Neuron (in vitro differentiated cells): ENCODE data around the gene KRT6B.
"Not testable (repeated sequence)": the region's sequence is repeated elsewhere in the genome, so short reads cannot be mapped to it uniquely, and the experiment has no call there.

Source experiments
- H2AFZ ChIP-seq: one replicate; pipeline ENCODE4 v1.6.1; 2013; ENCODE audit warnings: low read depth, mild to moderate bottlenecking, inconsistent platforms, low read length, moderate library complexity
- H3K27me3 ChIP-seq: one replicate; pipeline ENCODE4 v1.6.1; 2013; ENCODE audit warnings: low read length; ENCODE audit not compliant: insufficient read depth
- H3K36me3 ChIP-seq: one replicate; pipeline ENCODE4 v1.6.1; 2013; ENCODE audit warnings: low read length; ENCODE audit not compliant: insufficient read depth
- H3K4me1 ChIP-seq: one replicate; pipeline ENCODE4 v1.6.1; 2013; ENCODE audit warnings: low read length; ENCODE audit not compliant: insufficient read depth
- H3K4me3 ChIP-seq: 2 replicates; pipeline ENCODE4 v1.5.1; 2013; ENCODE audit warnings: mild to moderate bottlenecking, low read length, moderate library complexity
- H3K9me3 ChIP-seq: one replicate; pipeline ENCODE4 v1.6.1; 2013; ENCODE audit warnings: low read length

The KRT6B gene

DNA sequence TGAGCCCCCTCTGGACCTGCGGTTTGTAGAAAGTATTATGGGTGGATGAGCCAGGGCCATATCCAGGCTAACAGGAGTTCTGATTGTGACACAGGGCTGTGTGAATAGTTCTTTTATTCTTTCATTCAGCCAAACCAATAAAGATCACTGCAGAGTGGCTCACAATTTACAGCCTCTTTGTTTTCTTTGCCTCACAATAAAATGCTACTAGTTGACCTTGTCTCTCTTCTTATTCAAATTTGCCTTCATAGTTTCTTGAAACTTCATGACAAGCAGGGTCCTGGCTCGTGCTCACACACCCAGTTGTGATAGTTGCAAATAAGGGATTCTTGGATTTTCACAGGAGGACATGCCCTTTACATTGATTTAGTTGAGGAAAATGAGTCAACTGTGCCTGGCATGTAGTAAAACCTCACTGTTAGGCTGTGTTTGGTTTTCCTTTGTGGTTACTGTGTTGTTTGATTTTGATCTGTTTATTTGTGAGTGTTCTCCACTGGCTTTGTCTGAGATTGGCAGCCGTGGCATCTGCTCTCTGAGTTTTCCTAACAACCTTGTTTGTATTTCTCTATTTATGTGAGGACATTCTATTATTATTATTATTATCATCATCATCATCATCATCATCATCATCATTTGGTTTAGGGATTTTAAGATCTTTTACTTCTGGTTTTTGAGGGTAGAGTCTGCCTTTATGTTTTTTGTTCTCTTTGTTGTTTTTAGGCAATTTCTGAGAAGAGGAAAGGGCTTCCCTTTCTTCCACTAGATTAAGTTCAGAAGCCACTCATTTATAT, 2.7 kb upstream of the KRT6B start:
- H3K4me3 ChIP-seq: no peak overlapping the region
- no peaks in the 10 kb centered on the region for H3K36me3 ChIP-seq
- H3K9me3 ChIP-seq: no peaks in the 10 kb centered on the region
- H3K27me3 ChIP-seq: peaks cover 4% of the 10 kb centered on the region
- H3K4me1 ChIP-seq: peaks cover 6% of the 10 kb centered on the region
- no peak overlapping the region for H2AFZ ChIP-seq

DNA sequence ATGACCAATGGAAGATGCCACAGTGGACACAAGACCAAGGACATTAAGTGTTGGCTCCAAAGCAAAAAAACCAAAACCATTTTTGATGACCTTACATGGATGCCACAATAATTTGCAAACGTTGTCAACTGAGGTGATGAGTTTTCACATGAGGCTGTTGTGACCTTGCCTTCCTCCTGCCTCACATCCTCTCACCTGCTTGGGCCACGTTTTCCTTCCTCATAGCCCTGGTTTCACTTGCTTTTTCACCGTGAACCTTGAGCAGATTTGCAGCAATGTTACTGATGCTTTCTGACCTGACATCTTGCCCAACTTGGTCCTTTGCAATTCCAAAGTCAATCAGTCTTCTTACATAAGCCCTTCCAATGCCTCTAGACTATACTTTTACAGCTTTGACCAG, 3.7 kb downstream of the KRT6B start:
- Histone ChIP-seq H3K9me3 (no peaks in the 10 kb centered on the region), H3K36me3 (no peaks in the 10 kb centered on the region), H2AFZ (no peak overlapping the region), H3K4me1 (no peaks in the 10 kb centered on the region), H3K27me3 (no peaks in the 10 kb centered on the region), H3K4me3 (no peak overlapping the region)

DNA sequence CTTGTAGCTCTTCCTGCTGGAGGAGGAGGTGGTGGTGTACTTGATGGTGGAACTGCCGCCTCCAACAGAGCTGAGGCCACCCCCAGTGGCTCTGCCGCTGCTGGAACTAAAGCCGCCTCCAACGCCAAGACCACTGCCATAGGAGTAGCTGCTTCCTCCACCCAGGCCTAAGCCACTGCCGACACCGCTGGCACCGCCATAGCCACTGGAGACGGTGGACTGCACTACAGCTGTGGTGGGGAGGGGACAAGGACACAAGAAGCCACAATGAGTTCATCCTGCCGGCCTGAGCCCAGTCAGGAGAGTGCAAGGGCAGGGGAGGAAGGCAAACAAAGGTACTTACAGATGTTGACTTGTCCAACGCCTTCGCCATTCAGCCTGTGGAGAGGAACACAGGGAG, 4.8 kb downstream of the KRT6B start:
- not testable (repeated sequence) for H3K4me1 ChIP-seq, H3K27me3 ChIP-seq, H2AFZ ChIP-seq, H3K4me3 ChIP-seq, H3K9me3 ChIP-seq, H3K36me3 ChIP-seq

DNA sequence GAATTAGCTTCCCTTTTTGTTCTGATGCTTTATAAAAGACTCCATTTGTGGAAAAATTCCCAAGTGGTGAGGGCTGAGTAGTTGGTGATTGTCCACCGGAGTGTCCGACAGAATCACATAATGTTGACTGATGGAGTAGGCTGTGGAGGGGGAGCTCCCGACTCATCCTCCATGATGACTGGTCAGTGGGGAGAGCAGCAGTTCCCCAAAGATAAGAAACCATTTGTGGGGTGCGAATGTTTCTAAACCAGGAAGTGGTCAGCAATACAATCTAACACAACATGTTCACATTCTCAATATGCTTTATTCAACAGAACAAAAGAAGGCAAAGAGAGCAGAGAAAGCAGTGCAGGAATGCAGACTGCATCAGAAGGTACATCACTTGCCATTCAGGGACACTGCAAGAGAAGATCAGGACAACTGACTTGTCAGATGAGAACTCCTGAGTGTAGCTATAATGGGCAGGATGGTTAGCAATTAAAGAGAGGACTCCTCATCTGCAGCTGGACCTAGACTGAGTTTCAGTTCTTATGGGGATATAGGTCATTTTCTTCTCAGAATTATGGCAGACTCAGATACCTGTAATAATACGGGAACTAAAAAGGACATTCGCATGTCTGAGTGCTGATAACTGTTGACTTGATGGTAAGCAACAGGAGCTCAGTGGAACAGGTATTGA, 5.4 kb downstream of the KRT6B start:
- no peaks in the 10 kb centered on the region for H3K9me3 ChIP-seq
- H3K27me3 ChIP-seq: no peaks in the 10 kb centered on the region
- no peaks in the 10 kb centered on the region for H3K36me3 ChIP-seq
- no peak overlapping the region for H2AFZ ChIP-seq
- no peak overlapping the region for H3K4me3 ChIP-seq
- H3K4me1 ChIP-seq: no peaks in the 10 kb centered on the region

DNA sequence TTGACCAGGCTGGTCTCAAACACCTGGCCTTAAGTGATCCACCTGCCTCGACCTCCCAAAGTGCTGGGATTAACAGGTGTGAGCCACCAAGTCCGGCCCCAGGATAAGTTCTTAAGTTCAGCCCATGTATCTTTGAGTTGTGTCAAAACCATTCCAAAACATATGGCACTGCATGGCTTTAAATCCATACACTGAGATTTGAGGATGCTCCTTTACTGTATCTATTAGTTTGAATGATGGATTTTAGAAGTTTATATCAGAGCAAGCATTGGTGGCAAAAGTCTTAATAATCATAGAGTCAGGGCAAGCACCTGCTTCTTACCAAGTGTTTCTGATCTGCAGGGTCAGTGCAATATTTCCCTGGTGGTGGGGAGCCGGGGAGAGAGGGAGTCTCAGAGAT, 6.1 kb downstream of the KRT6B start:
- Histone ChIP-seq H2AFZ (no peak overlapping the region), H3K4me3 (no peak overlapping the region), H3K27me3 (no peaks in the 10 kb centered on the region), H3K4me1 (no peaks in the 10 kb centered on the region), H3K9me3 (no peaks in the 10 kb centered on the region), H3K36me3 (no peaks in the 10 kb centered on the region)

DNA sequence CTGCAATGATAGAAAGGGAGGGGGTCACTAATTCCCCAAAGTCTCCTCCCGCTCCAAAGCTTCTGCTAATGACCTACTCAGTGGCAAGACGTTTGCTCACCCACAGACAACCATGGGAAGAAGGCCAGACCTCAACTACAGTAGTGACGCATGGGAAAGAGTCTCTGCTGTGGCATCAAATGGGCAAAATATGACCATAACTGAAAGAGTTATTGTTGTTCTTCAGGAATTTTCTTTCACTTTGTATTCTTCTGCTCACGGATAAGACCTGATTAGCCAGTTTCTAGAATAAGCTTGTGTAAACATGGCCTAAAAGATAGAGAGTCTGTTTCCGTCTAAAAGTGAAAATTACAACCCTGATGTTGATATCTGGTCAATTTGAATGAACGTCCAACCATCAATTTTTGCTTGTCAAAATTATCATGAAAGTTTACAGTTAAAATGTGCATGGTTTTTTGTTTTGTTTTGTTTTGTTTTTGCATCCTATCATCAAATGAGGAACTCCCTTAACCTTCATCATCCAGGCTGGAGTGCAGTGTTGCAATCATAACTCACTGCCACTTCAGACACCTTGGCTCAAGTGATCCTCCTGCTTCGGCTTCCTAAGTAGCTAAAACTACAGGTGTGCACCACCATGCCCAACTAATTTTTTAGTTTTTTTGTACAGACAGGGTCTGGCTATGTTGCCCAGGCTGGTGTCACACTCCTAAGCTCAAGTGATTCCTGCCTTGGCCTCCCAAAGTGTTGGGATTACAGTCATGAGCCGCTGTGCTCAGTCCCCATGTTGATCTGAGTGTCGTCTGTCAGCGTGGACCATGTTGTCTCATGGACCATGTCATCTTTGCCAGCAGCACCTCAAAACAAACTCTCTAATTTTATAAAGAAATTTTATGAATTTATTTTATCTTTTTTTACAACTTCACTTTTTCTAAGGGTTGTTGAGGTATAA, 7.0 kb downstream of the KRT6B start:
- Histone ChIP-seq H2AFZ (no peak overlapping the region), H3K4me3 (no peak overlapping the region), H3K4me1 (no peaks in the 10 kb centered on the region), H3K9me3 (no peaks in the 10 kb centered on the region), H3K36me3 (no peaks in the 10 kb centered on the region), H3K27me3 (no peaks in the 10 kb centered on the region)

DNA sequence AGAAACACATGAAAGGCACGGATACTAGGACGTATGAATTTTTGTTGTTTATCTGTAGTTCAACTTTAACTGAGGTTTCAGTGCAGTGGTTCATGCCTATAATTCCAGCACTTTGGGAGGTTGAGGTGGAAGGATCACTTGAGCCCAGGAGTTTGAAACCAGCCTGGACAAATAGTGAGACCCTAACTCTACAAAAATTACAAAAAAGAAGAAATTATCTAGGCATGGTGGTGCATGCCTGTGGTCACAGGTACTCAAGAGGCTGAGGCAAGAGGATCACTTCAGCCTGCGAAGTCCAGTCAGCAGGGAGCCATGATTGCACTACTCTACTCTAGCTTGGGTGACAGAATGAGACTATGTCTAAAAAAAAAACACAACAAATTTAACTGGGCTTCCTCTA, 8.0 kb downstream of the KRT6B start:
- Histone ChIP-seq H3K36me3 (no peaks in the 10 kb centered on the region), H3K27me3 (no peaks in the 10 kb centered on the region), H2AFZ (no peak overlapping the region), H3K9me3 (no peaks in the 10 kb centered on the region), H3K4me1 (no peaks in the 10 kb centered on the region), H3K4me3 (no peak overlapping the region)

DNA sequence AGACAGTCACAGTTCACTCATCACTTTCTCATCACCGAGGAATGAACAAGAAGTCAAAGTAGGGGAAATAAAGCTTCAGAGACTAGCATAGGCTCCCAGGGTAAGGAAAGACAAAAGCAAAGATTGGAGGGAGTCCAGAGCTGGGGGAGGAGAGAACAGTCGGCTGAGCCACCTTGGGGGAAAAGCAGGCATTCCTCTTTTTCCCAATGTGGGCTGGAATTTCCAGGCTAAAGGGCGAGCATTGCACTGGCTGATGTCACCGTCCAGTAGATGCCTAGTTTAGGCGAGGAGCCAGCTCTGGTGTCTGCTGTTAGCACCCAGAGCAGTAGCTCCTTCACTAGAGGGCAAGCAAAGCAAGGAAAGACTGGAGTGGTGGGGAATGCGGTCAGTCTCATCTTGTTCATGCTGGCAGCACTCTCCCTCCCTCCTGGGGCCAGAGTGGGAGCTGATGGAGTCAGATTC, 9.3 kb downstream of the KRT6B start:
- no peaks in the 10 kb centered on the region for H3K27me3 ChIP-seq
- H3K9me3 ChIP-seq: no peaks in the 10 kb centered on the region

DNA sequence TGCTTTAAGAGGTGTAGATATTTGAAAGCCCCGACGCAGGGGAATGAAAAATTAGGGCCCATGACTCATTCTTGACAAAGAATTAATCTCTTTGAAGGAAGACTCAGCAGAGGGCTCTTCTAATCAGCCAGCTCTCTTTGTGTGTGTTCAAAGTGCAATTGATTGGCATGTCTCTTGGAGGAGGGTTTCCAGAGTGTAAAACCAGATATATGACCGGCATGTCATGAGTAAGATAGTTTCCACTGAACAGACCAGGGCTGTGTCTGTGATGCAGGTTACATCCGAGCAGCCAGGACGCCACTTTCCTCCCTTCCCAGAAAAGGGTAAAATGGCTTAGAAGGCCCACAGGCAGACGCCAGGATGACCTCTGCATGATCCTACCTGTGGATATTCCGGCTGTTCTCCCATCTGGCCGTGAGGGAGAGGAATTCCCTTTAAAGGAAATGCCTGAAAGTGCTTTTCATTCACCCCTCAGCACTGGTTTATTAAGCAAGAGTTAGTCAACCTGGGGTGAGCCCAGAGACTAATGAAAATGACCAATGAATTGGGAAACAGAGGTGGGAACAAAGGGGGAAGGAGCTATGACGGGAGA, 10.5 kb downstream of the KRT6B start:
- Histone ChIP-seq H3K4me1 (no peaks in the 10 kb centered on the region), H2AFZ (no peak overlapping the region), H3K4me3 (no peak overlapping the region), H3K9me3 (no peaks in the 10 kb centered on the region), H3K27me3 (no peaks in the 10 kb centered on the region), H3K36me3 (no peaks in the 10 kb centered on the region)

More for the DNA sequence above, 9.3 kb downstream of the KRT6B start:
- Histone ChIP-seq H3K4me3 (no peak overlapping the region), H3K4me1 (no peaks in the 10 kb centered on the region), H3K36me3 (no peaks in the 10 kb centered on the region), H2AFZ (no peak overlapping the region)

DNA sequence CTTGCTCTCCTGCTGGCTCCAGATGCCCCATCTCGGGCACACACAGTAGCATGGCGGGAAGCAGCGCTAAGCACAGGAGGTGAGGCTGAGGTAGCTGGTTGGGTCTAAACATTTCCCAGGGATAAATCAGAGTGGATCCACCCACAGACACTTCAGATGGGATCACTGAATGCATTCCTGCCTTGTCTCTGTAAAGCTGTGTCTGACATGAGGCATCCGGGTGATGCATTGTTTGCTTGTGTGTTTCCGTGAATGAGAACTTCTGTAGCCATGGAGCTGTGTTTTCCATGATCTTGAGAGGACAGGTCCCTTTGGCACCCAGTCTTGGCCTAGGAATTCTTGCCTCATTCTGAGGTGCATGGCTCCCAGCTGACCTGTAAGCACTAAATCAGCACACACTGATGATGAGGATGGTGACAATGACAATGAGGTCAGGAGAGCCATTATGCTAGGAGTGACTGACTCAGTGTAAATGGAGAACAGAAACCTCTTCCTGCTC, 11.1 kb downstream of the KRT6B start:
- no peaks in the 10 kb centered on the region for H3K9me3 ChIP-seq
- H3K36me3 ChIP-seq: no peaks in the 10 kb centered on the region
- no peaks in the 10 kb centered on the region for H3K4me1 ChIP-seq
- no peak overlapping the region for H3K4me3 ChIP-seq
- no peaks in the 10 kb centered on the region for H3K27me3 ChIP-seq
- no peak overlapping the region for H2AFZ ChIP-seq

DNA sequence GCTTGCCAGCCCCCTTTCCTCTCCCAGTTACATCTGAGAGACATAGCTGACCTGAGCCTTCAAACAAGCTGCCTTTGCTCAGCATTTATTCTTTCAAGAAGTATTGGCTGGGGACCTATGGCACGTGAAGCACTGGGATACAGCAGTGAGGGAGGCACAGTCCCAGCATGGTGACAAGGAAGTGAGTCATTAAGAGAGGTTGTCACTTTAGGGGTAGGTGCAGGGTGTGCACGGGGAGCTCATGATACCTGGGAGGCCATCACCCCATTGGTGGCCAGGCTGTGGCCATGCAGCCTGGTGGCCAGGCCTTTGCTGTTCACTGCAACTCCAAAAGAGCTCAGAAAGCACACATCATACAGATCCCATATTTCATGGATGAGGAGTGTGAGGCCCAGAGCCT, 12.1 kb downstream of the KRT6B start:
- Histone ChIP-seq H3K27me3 (no peaks in the 10 kb centered on the region), H3K4me1 (no peaks in the 10 kb centered on the region), H3K36me3 (no peaks in the 10 kb centered on the region), H3K9me3 (no peaks in the 10 kb centered on the region), H2AFZ (no peak overlapping the region), H3K4me3 (no peak overlapping the region)

DNA sequence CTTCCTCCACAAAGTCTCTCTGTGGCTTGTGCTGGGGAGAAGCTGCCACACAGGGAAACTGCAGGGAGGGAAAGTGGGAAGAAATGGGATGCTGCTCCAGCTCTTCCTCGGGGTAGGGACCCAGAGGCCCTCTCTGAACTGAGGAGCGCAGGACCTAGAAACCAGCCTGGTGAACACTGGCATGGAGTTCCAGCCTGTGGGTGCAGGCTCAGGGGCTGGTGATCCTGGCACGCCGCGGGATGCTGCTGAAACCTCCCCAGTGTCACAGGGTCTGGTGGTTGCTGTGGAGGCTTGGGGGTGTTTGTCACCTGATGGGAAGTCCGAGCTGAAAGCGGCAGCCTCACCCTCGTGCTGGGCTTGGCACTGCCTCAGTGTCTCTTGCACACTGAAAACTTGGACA, 12.5 kb downstream of the KRT6B start:
- H3K9me3 ChIP-seq: no peaks in the 10 kb centered on the region
- no peaks in the 10 kb centered on the region for H3K36me3 ChIP-seq
- H3K4me1 ChIP-seq: no peaks in the 10 kb centered on the region
- no peaks in the 10 kb centered on the region for H3K27me3 ChIP-seq
- no peak overlapping the region for H3K4me3 ChIP-seq
- H2AFZ ChIP-seq: no peak overlapping the region
